Body of pancreas (tissue), 4 donors: ENCODE results near the gene SLC45A1. TPM values are rescaled to one million over a fixed set of nuclear protein-coding genes. Genes with fewer than 3 reads are reported as not detected.

Experiments
- ATAC-seq: fragments of 150-250 bp; one replicate; pipeline ENCODE4 v1.9.1; 2016
- DNase-seq, 4 donors: peaks; one replicate each; pipeline ENCODE4 v3.0.0-alpha.2; 2019
- H3K27ac ChIP-seq, 4 donors: fragments of 200-600 bp; sonication (generic); 1 replicate in 3 of 4; 2 replicates in 1 of 4; pipeline versions ENCODE4 v1.5.1 to v1.6.1; 2016 to 2019; ENCODE audit warnings: mild to moderate bottlenecking in 1 of 4, mixed read lengths in 1 of 4, moderate library complexity in 1 of 4
- H3K27me3 ChIP-seq, 2 donors: fragments of 200-600 bp; sonication (generic); one replicate each; pipeline ENCODE4 v1.6.0; 2016; ENCODE audit warnings: mild to moderate bottlenecking in 1 of 2
- H3K36me3 ChIP-seq, 2 donors: fragments of 200-600 bp; sonication (generic); replicated peaks in 1 of 2; 2 replicates each; pipeline ENCODE4 v1.5.1; 2016; ENCODE audit warnings: low read depth in 2 of 2; ENCODE audit not compliant: insufficient read depth in 1 of 2
- H3K4me1 ChIP-seq: fragments of 200-600 bp; sonication (generic); one replicate; pipeline ENCODE4 v1.6.0; 2016
- H3K4me3 ChIP-seq, 2 donors: fragments of 200-600 bp; sonication (generic); 1 replicate in 1 of 2; 2 replicates in 1 of 2; pipeline ENCODE4 v1.5.1; 2016 to 2019
- H3K9me3 ChIP-seq, 3 donors: fragments of 200-600 bp; sonication (generic); 1 replicate in 2 of 3; 2 replicates in 1 of 3; pipeline ENCODE4 v1.5.1; 2016
- POLR2A ChIP-seq, 3 donors: fragments of 450-650 bp; IDR thresholded peaks; one replicate each; pipeline ENCODE4 v1.6.1; 2016; ENCODE audit warnings: antibody characterized with exemption in 3 of 3, mild to moderate bottlenecking in 2 of 3
- WGBS, 2 donors: methylation state at CpG; one replicate each; pipeline ENCODE4 v1.1.5; 2017; 5-methylcytosine and 5-hydroxymethylcytosine counted together
- intact Hi-C: fragments of 100-400 bp; cut with DNase I; formaldehyde crosslinking; loops from one replicate; pipeline ENCODE4 v1.15.1; 2023
- total RNA-seq, 2 donors: library from RNA; depleted of rRNA; stranded (reverse); fragments of >200 nt; gene quantifications; one replicate each; pipeline ENCODE4 v1.1.0, GENCODE V29; 2016
- TF ChIP-seq, protein P1 (sequence below), 7 experiments: fragments of 450-650 bp in 4 of 7; fragments of 200-600 bp in 3 of 7; sonication (generic) in 3 of 7; IDR thresholded peaks; one replicate each; pipeline ENCODE4 v1.5.1; 2016 to 2019; ENCODE audit warnings: antibody characterized with exemption in 7 of 7

SLC45A1 gene
- total RNA-seq, 2 donors from 2014 or later, result 1.6 TPM; not detected in 1

DNA sequence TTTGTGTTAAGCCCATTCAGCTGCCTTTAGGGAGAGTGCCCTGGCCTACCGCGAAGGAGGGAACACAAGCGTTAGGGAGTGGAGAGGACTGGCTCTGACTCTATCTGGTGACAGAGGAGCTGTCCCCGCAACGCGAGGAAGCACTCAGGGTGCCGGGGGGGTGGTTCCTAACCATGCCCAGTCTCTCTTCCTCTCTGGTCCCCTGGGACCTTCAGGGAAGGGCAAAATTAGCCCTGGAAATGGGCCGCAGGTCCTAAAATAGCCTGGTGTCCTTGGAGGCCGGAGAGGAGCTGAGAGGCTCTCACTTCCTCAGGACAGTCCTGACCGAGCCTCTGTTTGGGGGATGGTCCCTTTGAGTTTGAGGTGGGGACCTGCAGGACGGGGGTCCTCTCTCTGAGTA lies 5.8 kb downstream of the SLC45A1 start:
- H3K27ac ChIP-seq, result no peak overlapping the region
- ATAC-seq (peak; percentile 40), DNase-seq (no peak)
- H3K27me3 ChIP-seq, result no peaks in the 10 kb centered on the region
- intact Hi-C loops, result no loop called here
- peaks cover under 1% of the 10 kb centered on the region for H3K4me1 ChIP-seq
- 63 to 81% methylated on average over 6 to 11 of the region's 11 CpGs for WGBS, 2 donors
- TF ChIP-seq POLR2A (IDR thresholded peaks at IDR 0.05), result no peak
- TF ChIP-seq, protein P1, sequence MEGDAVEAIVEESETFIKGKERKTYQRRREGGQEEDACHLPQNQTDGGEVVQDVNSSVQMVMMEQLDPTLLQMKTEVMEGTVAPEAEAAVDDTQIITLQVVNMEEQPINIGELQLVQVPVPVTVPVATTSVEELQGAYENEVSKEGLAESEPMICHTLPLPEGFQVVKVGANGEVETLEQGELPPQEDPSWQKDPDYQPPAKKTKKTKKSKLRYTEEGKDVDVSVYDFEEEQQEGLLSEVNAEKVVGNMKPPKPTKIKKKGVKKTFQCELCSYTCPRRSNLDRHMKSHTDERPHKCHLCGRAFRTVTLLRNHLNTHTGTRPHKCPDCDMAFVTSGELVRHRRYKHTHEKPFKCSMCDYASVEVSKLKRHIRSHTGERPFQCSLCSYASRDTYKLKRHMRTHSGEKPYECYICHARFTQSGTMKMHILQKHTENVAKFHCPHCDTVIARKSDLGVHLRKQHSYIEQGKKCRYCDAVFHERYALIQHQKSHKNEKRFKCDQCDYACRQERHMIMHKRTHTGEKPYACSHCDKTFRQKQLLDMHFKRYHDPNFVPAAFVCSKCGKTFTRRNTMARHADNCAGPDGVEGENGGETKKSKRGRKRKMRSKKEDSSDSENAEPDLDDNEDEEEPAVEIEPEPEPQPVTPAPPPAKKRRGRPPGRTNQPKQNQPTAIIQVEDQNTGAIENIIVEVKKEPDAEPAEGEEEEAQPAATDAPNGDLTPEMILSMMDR (IDR thresholded peaks at IDR 0.05), result no peak
- H3K36me3 ChIP-seq, result no peaks in the 10 kb centered on the region
- no peak overlapping the region for H3K4me3 ChIP-seq
- no peaks in the 10 kb centered on the region for H3K9me3 ChIP-seq

DNA sequence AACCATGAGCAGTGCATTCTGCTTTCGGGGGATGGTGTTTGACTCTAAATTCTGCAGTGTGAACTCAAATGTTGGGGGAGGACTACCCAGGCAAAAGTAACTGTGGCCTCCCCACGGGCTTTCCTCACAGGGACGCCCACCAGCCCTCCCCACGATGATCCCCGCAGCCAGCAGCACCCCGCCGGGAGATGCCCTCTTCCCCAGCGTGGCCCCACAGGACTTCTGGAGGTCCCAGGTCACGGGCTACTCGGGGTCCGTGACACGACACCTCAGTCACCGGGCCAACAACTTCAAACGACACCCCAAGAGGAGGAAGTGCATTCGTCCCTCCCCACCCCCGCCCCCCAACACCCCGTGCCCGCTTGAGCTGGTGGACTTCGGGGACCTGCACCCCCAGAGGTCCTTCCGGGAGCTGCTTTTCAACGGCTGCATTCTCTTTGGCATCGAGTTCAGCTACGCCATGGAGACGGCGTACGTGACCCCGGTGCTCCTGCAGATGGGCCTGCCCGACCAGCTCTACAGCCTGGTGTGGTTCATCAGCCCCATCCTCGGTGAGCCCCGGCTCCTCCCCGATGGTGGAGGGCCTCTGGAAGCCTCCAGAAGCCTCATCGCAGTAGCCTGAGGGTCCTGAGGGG lies 6.4 kb downstream of the SLC45A1 start:
- no peak for ATAC-seq
- no peak for DNase-seq

DNA sequence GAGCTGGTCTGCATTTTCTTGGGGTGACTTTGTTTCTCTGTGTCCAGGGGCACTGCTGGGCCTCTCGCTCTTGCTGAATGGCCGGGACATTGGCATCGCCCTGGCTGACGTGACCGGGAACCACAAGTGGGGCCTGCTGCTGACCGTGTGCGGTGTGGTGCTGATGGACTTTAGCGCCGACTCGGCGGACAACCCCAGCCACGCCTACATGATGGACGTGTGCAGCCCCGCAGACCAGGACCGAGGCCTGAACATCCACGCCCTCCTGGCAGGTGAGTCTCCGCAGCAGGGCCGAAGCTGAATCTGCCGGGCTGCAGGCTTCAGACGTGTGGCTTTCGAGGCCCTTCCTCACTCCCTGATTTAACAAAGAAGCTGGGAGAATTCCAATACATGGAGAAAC lies 7.9 kb downstream of the SLC45A1 start:
- DNase-seq, result no peak
- Histone ChIP-seq H3K27me3 (no peaks in the 10 kb centered on the region), H3K4me3 (no peak overlapping the region), H3K27ac (no peak overlapping the region), H3K36me3 (no peaks in the 10 kb centered on the region), H3K9me3 (no peaks in the 10 kb centered on the region), H3K4me1 (no peaks in the 10 kb centered on the region)
- intact Hi-C loops, result no loop called here
- TF ChIP-seq POLR2A (IDR thresholded peaks at IDR 0.05), result no peak
- TF ChIP-seq, protein P1 (IDR thresholded peaks at IDR 0.05), result no peak
- no peak for ATAC-seq
- 91 to 94% methylated on average over 12 to 21 of the region's 21 CpGs for WGBS, 2 donors

More for the DNA sequence above, 6.4 kb downstream of the SLC45A1 start:
- no peak overlapping the region for H3K4me3 ChIP-seq
- no peaks in the 10 kb centered on the region for H3K4me1 ChIP-seq
- no peaks in the 10 kb centered on the region for H3K36me3 ChIP-seq
- WGBS, 2 donors, result 64 to 82% methylated on average over 8 to 29 of the region's 32 CpGs
- no peak overlapping the region for H3K27ac ChIP-seq
- H3K27me3 ChIP-seq, result no peaks in the 10 kb centered on the region
- TF ChIP-seq, protein P1 (IDR thresholded peaks at IDR 0.05), result no peak
- TF ChIP-seq POLR2A (IDR thresholded peaks at IDR 0.05), result no peak
- no peaks in the 10 kb centered on the region for H3K9me3 ChIP-seq
- intact Hi-C loops, result no loop called here

DNA sequence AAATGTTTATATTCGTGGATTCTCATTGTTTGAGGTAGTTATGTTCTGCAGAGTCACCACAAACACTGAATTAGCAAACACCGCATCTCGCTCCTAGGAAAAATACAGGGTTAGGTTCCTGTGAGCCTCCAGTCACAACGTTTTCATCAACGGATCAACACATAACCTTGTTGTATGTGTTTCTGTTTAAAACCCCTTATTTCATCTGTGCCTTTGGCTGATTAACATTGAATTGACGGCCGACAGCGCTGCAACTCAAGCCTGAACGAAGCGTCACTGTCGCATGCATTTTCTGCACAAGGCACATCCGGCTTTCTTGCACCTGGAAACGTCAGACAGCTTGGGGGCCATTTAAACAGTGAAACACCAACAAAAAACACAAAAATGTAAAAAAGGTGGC lies 8.4 kb downstream of the SLC45A1 start:
- H3K36me3 ChIP-seq, result no peaks in the 10 kb centered on the region
- TF ChIP-seq POLR2A (IDR thresholded peaks at IDR 0.05), result no peak
- TF ChIP-seq, protein P1 (IDR thresholded peaks at IDR 0.05), result no peak
- no peak overlapping the region for H3K4me3 ChIP-seq
- no peak overlapping the region for H3K27ac ChIP-seq
- intact Hi-C loops, result no loop called here
- H3K27me3 ChIP-seq, result no peaks in the 10 kb centered on the region
- no peaks in the 10 kb centered on the region for H3K9me3 ChIP-seq
- WGBS, 2 donors, result 85 to 90% methylated on average over 13 of the region's 13 CpGs
- H3K4me1 ChIP-seq, result no peaks in the 10 kb centered on the region
- ATAC-seq, result no peak
- DNase-seq, result no peak

DNA sequence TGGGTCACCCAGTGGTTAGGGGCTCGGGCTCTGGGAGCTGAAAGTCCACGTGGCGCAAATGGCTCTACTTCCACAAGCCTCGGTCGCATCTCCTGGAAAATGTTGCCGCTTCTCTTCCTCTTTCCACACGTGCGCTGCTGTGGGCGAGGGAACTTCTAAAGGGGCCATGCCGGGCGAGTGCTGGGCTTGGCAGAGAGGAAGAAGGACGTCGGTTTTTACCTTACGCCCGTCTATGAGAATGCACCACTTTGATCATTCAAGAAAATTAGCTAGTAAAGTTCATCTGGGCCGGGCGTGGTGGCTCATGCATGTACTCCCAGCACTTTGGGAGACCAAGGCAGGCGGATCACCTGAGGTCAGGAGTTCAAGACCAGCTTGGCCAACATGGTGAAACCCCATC lies 10.4 kb downstream of the SLC45A1 start:
- Histone ChIP-seq H3K4me1 (no peaks in the 10 kb centered on the region), H3K27ac (no peak overlapping the region), H3K36me3 (no peaks in the 10 kb centered on the region), H3K27me3 (no peaks in the 10 kb centered on the region), H3K4me3 (no peak overlapping the region), H3K9me3 (no peaks in the 10 kb centered on the region)
- intact Hi-C loops, result no loop called here
- DNase-seq (no peak), ATAC-seq (no peak)
- 88 to 91% methylated on average over 18 of the region's 18 CpGs for WGBS, 2 donors
- no peak for TF ChIP-seq POLR2A (IDR thresholded peaks at IDR 0.05)
- TF ChIP-seq, protein P1 (IDR thresholded peaks at IDR 0.05), result no peak
